ENCODE measurements around the gene PAF1. TPM values are rescaled to one million over a fixed set of nuclear protein-coding genes. Genes with fewer than 3 reads are reported as not detected.
A peak's percentile ranks its signal among the peaks of the same experiment; 100 is the strongest.

The PAF1 gene
- polyA plus RNA-seq, 1 donor (not counting 4 experiments of a cell fraction or from before 2014, with no cell fraction given): 39.4 TPM

- no peaks in the 10 kb centered on the region for H4K20me1 ChIP-seq (ENCODE audit: control insufficient read depth, extremely low read depth, insufficient read depth, low read length)
- dilution Hi-C loops (cut with MboI; ENCODE audit: extremely low pct_ligation_motif_present, low sequenced_read_pairs): no loop called here
- FAIRE-seq (no peak), DNase-seq (ENCODE audit: low read depth, low spot score) (no peak)
- H3K9ac ChIP-seq (ENCODE audit: control insufficient read depth, extremely low read depth, insufficient read depth, low read length): no peak overlapping the region
- H3K27me3 ChIP-seq (ENCODE audit: control insufficient read depth, extremely low read depth, insufficient read depth, low read length): no peaks in the 10 kb centered on the region
- no peak overlapping the region for H2AFZ ChIP-seq (ENCODE audit: control insufficient read depth, low read length)
- no peak overlapping the region for H3K4me2 ChIP-seq (ENCODE audit: control insufficient read depth, extremely low read depth, insufficient read depth, low read depth, low read length)
- peaks cover 50% of the 10 kb centered on the region for H3K79me2 ChIP-seq (ENCODE audit: control insufficient read depth, insufficient read depth, low read length)
- no peak overlapping the region for H3K4me3 ChIP-seq (ENCODE audit: control insufficient read depth in 2 of 3, extremely low read depth in 1 of 3, insufficient read depth in 2 of 3, low read depth in 1 of 3, low read length in 3 of 3)
- H3K36me3 ChIP-seq (ENCODE audit: control insufficient read depth in 2 of 2, extremely low read depth in 1 of 2, insufficient read depth in 2 of 2, low read length in 2 of 2): peaks cover 16 to 19% of the 10 kb centered on the region in 2 experiments
- peaks cover 2% of the 10 kb centered on the region for H3K9me1 ChIP-seq (ENCODE audit: control insufficient read depth, extremely low read depth, insufficient read depth, low read length)
- no peaks in the 10 kb centered on the region for H3K9me3 ChIP-seq (ENCODE audit: control insufficient read depth, low read depth, low read length)
- no peak for TF ChIP-seq EZH2 (IDR thresholded peaks at IDR 0.05; ENCODE audit: low read length)
- peaks cover 8% of the 10 kb centered on the region for H3K4me1 ChIP-seq (ENCODE audit: control insufficient read depth, extremely low read depth, insufficient read depth, low read length)
- no peak overlapping the region for H3K27ac ChIP-seq (ENCODE audit: control insufficient read depth, insufficient read depth, low read length)
These were observed 43.4 kb downstream of the PAF1 start for GRCh38 chr19:39347332-39348164.

GRCh38 chr19:39345956-39346355, 45.0 kb downstream of the PAF1 start:
- peaks cover 2% of the 10 kb centered on the region for H3K9me1 ChIP-seq (ENCODE audit: control insufficient read depth, extremely low read depth, insufficient read depth, low read length)
- no peak overlapping the region for H3K27ac ChIP-seq (ENCODE audit: control insufficient read depth, insufficient read depth, low read length)
- H3K4me1 ChIP-seq (ENCODE audit: control insufficient read depth, extremely low read depth, insufficient read depth, low read length): peaks cover 8% of the 10 kb centered on the region
- no peaks in the 10 kb centered on the region for H4K20me1 ChIP-seq (ENCODE audit: control insufficient read depth, extremely low read depth, insufficient read depth, low read length)
- no peak overlapping the region for H3K9ac ChIP-seq (ENCODE audit: control insufficient read depth, extremely low read depth, insufficient read depth, low read length)
- H3K36me3 ChIP-seq (ENCODE audit: control insufficient read depth in 2 of 2, extremely low read depth in 1 of 2, insufficient read depth in 2 of 2, low read length in 2 of 2): peaks cover 13 to 16% of the 10 kb centered on the region in 2 experiments
- peaks cover 50% of the 10 kb centered on the region for H3K79me2 ChIP-seq (ENCODE audit: control insufficient read depth, insufficient read depth, low read length)
- TF ChIP-seq EZH2 (IDR thresholded peaks at IDR 0.05; ENCODE audit: low read length) (no peak), CTCF (optimal IDR thresholded peaks at IDR 0.05 in 1 of 3, IDR thresholded peaks at IDR 0.05 in 1 of 3, conservative IDR thresholded peaks at IDR 0.05 in 1 of 3; ENCODE audit: extremely low read depth in 1 of 3, insufficient read depth in 2 of 3, low read length in 3 of 3) (peak in 1 of 3 experiments; percentile 10)
- no peak for FAIRE-seq
- no peaks in the 10 kb centered on the region for H3K9me3 ChIP-seq (ENCODE audit: control insufficient read depth, low read depth, low read length)
- DNase-seq (ENCODE audit: low read depth, low spot score): no peak
- H3K27me3 ChIP-seq (ENCODE audit: control insufficient read depth, extremely low read depth, insufficient read depth, low read length): no peaks in the 10 kb centered on the region
- dilution Hi-C loops (cut with MboI; ENCODE audit: extremely low pct_ligation_motif_present, low sequenced_read_pairs): no loop called here
- no peak overlapping the region for H3K4me2 ChIP-seq (ENCODE audit: control insufficient read depth, extremely low read depth, insufficient read depth, low read depth, low read length)
- H3K4me3 ChIP-seq (ENCODE audit: control insufficient read depth in 2 of 3, extremely low read depth in 1 of 3, insufficient read depth in 2 of 3, low read depth in 1 of 3, low read length in 3 of 3): no peak overlapping the region
- H2AFZ ChIP-seq (ENCODE audit: control insufficient read depth, low read length): no peak overlapping the region

Measured in keratinocyte (primary cell).